Stimulated activated CD8-positive, alpha-beta memory T cell treated with anti-CD3 and anti-CD28 coated beads, Interleukin-4, amount 100 ng/mL, for 1 hour (primary cell): ENCODE measurements around the gene ADCK1.
"Not testable (repeated sequence)": the region's sequence is repeated elsewhere in the genome, so short reads cannot be mapped to it uniquely, and the experiment has no call there.

ENCODE experiments used
- DNase-seq, 2 donors: peaks; one replicate each; pipeline ENCODE4 v3.0.0-alpha.2; 2020; ENCODE audit warnings: low read depth in 2 of 2, low spot score in 1 of 2

ADCK1 gene

DNA sequence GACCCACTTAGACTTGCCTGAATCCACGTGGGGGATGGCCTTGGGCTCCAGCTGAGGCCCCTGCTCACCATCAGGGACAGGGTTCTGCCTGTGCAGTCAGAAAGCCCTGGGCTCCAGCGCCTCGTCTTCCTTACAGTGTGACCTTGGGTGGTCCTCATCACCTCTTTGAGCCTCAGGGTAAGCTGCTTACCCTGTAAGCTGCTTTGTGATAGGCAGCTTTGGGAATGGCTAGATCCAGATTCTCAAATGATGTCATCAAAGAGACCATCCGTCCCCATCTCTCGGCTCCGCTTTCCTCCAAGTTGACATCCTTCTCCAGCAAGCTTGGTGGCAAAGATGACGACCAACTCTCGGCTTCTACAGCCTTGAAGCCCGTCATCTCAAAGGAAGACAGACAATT, 127.0 kb downstream of the ADCK1 start:
- DNase-seq = no peak

DNA sequence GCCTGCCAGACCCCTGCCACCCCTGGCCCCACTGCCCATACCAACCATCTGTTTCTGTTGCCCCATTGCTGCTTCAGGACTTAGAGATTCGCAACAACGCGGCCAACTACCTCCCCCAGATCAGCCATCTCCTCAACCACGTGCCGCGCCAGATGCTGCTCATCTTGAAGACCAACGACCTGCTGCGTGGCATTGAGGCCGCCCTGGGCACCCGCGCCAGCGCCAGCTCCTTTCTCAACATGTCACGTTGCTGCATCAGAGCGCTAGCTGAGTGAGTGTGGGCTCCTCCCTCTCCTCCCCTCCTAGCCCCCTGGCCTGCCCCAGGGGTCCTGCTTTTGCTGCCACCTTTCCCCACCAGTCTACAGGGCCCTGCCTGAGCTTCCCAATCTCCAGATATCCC, 131.5 kb downstream of the ADCK1 start:
- no peak for DNase-seq

DNA sequence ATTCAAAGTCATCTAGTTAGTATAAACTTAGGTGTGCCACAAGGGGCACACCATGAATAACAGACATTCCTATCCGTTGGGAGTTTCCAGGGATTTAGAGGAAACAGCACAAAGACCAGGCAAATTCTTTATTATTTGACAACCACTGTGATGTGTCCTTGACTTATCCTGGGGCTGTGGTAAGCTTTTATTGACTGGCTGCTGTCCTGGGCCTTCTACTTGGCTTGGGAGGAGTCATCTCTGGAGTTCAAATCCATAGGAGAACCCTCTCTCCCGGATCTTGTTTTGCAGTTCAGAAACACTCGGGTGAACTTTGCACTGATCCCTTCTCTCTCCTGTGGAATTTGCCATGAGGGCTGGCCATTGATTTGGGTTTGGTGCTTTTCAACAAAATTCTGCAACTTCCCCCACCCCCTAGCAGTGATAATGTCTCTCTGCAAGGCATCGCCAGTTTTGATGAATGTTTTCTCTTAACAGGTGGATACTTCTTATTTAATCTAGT, 136.3 kb downstream of the ADCK1 start:
- DNase-seq = no peak

DNA sequence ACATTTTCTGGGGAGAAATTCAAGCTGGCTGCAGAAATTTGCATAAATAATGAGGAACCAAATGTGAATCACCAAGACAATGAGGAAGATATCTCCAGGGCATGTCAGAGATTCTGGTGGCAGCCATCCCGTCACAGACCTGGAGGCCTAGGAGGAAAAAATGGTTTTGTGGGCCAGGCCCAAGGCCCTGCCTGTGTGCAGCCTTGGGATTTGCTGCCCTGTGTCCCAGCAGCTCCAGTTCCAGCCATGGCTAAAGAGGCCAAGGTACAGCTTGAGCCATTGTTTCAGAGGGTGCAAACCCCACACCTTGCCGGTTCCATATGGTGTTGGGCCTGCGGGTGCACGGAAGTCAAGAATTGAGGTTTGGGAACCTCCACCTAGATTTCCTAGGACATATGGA, 147.5 kb downstream of the ADCK1 start:
- no peak for DNase-seq

DNA sequence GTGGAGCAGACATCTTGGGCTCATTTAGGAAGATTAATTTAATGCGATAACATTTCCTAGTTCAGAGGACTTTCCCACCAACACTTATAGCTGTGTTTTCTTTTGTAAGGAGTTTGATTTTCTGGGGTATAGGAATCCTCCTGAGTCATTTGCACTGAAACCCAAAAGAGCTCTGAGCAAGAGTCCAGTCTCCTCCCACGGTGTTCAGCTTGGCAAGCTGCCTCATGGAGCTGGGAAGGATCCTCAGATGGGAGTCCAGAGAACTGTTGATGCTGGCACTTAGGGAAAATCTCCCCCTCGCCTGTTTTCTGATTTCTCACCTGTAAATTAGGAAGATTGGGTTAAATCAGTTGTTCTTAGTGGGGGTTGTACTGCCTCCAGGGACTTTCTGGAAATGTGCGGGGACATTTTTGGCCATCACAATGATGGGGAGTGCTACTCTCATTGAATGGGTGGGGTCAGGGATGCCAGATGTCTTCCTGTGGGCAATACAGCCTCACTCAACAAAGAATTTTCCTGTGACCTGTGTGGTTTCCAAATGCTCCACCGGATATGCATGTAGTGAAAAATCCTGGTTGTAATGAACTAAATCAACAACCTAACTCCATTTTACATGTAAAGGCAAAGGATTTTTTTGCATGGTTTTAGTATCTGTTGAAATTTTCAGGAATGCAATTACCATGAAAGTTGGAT, 150.6 kb downstream of the ADCK1 start:
- DNase-seq = no peak

DNA sequence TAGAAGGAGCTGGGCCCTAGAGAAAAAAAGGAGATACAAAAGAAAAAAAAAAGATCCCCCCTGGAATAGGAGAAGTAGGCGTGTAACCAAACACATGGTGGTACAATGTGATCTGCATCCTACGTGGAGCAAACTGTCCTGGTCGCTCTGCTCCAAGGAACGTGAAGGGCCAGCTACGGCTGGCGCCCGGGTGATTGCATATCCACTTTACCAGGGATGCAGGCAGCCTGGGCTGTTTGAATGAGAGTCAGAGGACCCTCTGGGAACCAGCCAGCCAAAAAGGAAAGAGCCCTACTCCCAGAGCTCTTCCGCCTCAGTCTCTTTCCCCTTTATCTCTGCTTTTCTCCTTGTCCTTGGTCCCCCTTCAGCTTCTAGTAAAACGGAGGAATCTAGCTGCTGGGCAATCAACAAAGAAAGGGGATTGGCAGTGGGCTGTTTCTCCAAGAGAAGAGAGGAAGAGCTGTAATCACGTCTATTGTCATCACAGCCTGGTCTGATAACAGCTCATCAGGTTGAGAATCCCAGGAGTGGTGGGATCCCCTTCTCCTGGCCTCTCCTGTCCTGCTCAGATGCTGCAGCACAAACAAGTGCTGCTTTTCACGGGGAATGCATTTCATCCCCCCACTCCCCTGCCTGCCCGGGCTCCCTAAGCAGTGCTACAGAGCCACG, 156.0 kb downstream of the ADCK1 start:
- no peak for DNase-seq

DNA sequence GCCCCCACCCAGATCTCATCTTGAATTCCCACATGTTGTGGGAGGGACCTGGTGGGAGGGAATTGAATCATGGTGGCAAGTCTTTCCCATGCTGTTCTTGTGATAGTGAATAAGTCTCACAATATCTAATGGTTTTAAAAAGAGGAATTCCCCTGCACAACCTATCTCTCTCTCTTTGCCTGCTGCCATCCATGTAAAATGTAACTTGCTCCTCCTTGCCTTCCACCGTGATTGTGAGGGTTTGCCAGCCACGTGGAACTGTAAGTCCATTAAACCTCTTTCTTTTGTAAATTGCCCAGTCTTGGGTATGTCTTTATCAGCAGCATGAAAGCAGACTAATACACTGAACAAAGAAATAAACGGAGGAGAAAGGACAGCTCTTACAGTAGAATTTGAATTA, 159.8 kb downstream of the ADCK1 start:
- not testable (repeated sequence) for DNase-seq

DNA sequence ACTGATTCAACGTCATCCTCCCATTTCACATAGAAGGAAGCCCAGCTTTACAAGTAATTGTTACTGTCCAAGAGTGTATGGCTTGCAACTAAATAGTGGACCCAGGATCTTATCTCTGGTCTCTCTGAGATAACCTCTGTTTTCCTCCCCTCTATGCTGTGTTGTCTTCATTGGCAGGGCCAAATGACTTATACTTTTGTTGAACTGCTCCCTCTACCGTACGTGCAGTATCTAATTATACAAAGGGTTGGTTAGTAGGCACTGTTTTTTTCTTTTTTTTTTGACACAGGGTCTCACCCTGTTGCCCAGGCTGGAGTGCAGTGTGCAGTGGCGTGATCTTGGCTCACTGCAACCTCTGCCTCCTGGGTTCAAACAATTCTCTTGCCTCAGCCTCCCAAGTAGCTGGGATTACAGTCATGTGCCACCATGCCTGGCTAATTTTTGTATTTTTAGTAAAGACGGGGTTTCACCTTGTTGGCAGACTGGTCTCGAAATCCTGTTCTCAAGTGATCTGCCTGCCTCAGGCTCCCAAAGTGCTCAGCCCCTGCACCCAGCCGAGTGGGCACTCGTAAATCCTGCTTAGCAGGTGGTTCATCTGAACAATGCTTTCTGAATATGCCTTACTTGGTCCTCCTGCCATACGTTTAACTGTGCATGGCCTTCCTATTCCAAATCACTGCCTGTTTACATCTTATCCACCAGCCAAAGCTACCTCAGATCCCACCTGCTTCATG, 162.1 kb downstream of the ADCK1 start:
- DNase-seq = no peak

DNA sequence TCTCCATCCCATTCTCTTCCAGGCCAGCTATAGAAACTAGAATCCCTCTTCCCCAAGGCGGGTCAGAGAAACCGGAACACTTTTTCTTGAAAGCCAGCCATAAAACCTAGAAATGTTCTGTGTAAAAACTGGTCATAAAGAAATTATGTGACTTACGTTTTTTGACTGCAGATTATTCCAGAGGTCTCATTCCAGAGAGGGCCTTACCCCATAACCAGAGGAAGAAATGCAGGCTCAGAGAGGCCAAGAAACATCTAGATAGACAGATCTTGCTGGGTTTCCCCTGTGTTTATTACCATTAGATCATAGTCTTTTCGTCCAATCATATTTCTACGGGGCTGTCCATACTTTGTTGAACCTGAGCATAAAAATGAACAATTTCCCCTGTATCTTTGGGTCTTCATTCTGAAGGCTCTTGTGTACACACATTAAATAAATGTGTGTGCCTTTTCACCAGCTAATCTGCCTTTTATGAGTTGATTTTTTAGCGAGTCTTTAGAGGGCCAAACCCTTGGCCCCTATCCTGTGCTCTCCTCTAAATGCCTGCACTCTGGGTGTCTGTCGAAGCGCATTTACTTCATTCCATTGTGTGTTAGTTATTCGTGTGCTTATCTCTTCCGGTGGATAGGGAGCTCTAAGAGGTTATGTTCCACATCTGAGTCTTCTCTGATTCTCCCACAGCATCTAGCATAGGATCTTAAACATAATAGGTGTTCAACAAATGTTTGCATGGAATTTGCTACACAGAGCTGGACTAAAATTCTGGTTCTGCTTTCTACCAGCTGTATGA, 163.0 kb downstream of the ADCK1 start:
- no peak for DNase-seq

DNA sequence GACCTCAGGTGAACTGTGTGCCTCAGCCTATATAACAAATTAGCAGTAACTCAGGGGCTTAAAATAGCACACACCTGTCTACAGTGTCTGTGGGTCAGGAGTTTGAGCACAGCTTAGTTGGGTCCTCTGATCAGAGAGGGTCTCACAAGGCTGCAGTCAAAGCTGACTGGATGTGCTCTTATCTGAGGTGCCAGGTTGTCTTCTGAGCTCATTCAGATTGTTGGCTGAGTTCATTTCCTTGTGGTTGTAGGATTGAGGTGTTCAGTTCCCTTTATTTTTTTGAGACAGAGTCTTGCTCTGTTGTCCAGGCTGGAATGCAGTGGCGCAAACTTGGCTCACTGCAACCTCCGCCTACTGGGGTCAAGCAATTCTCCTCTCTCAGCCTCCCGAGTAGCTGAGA, 164.7 kb downstream of the ADCK1 start:
- no peak for DNase-seq

DNA sequence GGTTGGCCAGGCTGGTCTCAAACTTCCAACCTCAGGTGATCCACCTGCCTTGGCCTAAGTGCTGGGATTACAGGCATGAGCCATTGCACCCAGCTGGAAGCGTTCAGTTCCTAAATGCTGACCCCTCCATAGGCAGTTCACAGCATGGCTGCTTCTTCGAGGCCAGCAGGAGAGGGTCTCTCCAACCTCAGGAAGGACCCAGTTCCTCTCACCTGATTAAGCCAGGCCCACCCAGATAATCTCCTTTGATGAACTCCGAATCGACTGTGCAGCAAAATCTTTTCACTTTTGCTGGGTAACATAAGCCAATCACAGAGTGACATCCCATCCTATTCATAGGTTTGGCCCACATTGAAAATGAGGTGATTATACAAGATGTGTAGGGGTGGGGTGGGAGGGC, 165.1 kb downstream of the ADCK1 start:
- DNase-seq = no peak

DNA sequence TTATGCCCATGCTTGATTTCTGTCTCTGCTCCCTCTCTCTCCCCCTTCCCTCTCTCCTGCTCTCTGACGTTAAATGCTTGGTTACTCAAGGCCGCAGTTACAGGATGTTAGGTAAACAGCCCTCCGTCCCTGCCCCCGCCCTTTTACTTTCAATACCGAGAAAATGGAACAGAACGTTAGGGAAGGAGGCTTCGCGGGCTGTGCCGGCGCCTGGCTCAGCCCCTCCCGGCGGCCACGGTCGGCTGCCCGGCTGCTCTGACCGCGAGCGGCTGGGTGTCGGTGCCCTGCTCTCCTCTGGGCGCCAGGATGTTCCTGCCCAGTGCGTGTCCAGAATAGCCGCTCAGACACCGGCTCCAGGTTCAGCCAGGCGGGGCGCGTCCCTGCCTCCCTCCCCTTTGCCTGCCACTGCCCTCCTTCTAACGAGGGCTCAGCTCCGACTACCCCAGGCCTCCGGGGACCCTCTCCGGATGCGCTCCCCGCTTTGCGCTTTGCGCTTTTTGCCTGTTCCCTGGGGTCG, 166.1 kb downstream of the ADCK1 start:
- DNase-seq = no peak

DNA sequence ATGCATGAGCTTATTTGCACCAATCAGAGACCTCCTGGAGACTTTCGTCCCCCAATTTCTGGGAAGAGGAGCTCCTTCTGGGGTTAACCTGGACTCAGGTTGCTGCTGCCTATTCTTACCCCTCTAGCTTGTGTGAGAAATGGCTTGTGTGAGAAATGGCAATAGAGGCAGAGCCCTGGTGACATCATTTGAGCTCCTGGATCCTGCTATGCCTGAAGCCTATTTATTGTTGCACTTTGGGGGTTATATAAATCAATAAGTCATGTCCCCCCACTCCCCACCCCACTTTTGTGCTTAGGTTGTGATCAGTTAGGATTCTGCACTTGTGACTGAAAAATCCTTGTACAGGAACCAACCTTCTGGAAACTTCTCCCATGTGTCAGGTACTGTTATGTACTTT, 167.2 kb downstream of the ADCK1 start:
- no peak for DNase-seq

DNA sequence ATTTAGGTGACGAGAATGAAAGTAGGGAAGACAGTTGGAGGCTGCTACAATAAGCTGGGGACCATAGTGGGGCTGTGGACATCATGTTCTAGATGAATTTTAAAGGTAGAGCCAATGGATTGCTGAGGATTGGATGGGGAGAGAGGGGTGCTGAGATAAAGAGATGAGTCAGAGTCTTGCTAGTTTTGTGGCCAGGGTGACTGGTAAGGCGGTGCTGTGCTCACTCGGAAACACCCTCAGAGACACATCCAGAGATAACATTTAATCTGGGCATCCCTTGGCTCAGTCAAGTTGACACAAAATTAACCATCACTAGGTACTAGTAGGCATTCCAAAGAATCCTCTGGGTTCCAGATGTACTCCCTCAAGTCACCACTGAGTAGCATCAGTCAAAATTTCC, 170.7 kb downstream of the ADCK1 start:
- no peak for DNase-seq

DNA sequence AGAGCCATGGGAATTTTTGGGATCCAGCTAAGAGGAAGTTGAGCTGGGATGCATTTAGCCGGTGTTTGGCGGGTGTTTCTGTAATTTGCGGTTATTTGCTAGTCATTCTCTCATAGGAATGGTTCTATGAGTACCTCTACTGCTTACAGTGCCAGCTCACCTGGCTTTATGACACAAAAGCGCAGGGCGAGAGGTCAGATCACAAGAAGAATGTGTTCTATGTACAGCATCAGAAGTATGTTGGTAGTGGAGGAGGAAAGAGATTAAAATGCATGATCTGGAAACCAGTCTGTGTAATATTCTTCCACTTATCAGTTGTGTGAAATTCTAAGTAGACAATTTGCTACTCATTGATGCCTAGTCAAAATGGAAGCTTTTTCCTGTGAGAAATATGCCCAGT, 173.3 kb downstream of the ADCK1 start:
- no peak for DNase-seq

DNA sequence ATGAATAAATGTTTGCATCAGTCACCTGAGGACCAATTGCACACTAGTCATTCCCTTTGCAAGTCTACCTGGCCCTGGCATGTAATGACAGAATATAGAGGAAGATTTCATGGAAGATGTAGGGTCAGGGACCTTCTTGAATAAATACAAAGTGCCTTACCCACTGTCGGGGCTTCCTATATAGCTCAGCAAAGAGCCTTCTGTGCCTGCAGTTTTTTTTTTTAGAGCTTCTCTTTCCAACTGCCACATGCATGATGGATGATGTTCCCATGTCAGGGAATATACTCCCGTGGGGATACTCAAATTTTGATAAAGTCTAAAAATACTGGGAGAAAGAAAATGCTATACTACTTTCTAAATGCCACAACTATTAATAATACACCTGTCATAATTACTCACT, 176.7 kb downstream of the ADCK1 start:
- no peak for DNase-seq

DNA sequence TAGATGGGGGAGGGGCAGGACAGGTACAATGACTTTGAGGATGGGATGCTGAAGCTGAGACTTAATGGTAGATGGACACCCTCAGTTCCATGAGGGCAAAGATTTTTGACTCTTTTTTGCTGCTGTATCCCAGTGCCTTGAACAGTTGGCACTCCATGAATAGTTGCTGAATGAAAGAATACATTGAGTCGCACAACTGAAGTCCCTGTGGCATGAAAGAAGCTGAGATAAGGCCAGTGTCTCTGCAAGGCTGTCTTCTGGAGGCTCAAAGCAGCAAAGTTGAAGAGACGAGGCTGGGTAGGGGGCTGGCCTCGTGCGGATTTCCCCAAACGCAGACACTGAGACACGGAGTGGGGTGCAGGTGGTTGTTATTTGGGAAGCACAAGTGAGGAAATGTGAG, 179.3 kb downstream of the ADCK1 start:
- DNase-seq = no peak

DNA sequence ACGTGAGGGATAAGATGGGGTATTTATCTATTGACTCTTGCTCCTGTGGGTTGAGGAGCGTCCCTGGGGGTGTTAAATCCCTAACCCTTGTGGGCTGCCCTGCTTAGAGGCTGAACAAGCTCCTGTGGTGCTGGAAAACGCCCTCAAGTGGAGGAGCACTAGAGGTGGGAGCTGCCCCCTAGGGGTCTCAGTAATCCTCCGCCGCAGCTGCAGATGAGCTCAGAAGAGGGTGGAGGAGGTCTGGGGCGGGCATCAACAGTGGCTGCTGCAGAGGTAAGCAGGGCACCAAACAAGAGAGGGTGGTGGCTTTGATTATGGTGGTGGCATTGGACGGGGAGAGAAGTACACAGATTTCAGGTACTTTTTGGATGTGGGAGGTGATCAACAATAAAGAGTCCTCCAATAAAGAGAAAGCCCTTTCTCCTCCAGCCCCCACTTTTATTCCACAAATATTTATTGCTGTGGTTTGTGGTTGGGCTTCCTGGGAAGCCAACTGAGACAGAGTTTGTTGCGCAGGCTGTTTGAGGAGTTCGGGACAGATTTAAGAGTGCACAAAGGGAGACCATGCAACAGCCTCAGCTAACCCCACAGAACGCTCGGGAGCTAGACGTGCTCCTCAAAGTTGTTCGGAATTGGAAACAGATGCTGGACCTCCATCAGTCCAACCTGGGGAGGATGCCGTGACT, 179.9 kb downstream of the ADCK1 start:
- DNase-seq = no peak

DNA sequence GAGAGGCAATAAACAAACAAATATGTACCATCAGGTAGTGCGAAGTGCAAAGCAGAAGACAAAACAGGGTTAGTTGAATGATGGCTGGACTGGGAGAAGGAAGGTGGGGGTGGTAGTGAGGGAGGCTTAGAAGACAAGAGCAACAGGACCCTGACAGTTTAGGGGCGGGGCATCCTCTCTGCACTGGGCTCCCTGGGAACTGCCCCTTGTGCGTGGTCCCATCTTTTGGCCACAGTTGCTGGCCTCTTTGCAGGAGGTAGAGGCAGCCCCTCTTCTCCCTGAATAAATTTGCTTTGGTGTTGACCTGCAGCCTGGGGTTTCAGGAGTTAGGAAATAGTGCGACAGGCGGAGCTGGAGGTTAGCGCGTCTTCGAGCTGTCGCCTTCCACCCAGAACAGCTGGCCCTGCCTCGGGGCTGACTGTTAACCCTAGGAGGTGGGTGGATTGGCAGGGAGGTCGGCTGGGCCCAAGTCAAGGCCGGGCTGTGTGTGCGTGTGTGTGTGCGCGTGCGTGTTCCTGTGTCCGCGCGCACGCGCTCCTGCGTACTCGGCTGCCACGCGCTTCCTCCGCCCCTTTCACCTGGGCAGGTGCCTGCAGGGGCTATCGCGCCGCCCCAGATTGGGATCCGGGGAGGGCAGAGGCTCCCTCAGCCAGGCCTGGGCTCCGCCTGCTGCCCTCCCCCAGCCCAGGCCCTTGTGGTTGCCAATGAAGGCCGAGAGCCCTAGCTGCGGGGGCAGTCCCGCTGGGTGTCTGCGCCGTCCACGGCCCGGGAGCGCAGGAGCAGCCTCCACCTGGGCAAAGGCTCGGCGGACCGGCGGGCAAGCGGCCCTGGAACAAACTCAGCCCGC, 180.8 kb downstream of the ADCK1 start:
- DNase-seq = no peak
